Measurements from ENCODE around the gene PFKFB2.
A peak's percentile ranks its signal among the peaks of the same experiment; 100 is the strongest.

PFKFB2 gene

DNA sequence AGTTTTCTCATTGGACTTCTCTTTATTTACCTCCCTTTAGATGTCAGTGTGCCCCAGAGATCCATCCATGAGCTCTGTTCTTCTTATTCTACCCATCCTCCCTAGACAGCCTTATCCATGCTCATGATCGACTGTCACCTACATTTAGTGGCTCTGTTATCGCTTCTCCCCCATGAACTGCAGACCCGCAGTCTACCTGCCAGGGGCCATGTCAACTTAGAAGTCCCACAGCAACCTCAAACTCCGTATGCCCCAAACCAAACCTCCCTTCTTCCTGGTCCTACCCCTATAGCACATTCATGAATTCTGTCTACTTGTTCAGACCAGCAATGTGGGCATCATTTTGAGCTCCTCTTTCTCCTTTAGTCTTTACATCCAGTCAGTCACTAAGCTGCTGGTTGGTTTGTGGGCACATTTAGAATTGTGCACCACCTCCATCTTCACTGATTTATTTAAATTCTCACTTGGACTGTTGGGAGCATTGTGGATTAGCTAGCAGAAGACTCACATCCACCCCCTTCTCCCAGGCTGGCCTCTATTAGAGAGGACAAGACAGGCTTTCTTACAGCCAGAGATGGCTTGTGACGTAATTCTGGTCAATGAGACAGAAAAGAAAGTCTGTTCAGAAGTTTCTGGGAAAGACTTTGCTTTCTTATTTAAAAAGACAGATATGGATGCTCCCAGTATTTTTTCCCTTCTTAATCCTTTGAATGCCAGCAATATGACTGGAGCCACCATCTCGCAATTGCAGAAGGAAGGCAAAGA, 39.6 kb upstream of the PFKFB2 start:
- ATAC-seq (ENCODE audit: low read depth) (no peak), DNase-seq (ENCODE audit: low spot score) (no peak)
- TF ChIP-seq, protein P1, sequence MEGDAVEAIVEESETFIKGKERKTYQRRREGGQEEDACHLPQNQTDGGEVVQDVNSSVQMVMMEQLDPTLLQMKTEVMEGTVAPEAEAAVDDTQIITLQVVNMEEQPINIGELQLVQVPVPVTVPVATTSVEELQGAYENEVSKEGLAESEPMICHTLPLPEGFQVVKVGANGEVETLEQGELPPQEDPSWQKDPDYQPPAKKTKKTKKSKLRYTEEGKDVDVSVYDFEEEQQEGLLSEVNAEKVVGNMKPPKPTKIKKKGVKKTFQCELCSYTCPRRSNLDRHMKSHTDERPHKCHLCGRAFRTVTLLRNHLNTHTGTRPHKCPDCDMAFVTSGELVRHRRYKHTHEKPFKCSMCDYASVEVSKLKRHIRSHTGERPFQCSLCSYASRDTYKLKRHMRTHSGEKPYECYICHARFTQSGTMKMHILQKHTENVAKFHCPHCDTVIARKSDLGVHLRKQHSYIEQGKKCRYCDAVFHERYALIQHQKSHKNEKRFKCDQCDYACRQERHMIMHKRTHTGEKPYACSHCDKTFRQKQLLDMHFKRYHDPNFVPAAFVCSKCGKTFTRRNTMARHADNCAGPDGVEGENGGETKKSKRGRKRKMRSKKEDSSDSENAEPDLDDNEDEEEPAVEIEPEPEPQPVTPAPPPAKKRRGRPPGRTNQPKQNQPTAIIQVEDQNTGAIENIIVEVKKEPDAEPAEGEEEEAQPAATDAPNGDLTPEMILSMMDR (IDR thresholded peaks at IDR 0.05; ENCODE audit: poor library complexity, severe bottlenecking): no peak
- Histone ChIP-seq H3K9me3 (ENCODE audit: severe bottlenecking) (peaks cover 1% of the 10 kb centered on the region), H3K4me3 (ENCODE audit: severe bottlenecking) (no peak overlapping the region), H3K4me1 (ENCODE audit: insufficient read depth, poor library complexity, severe bottlenecking) (peaks cover 9% of the 10 kb centered on the region), H3K36me3 (ENCODE audit: low read depth) (no peaks in the 10 kb centered on the region), H3K27me3 (ENCODE audit: insufficient read depth, poor library complexity, severe bottlenecking) (no peaks in the 10 kb centered on the region), H3K27ac (ENCODE audit: poor library complexity, severe bottlenecking) (no peak overlapping the region)

DNA sequence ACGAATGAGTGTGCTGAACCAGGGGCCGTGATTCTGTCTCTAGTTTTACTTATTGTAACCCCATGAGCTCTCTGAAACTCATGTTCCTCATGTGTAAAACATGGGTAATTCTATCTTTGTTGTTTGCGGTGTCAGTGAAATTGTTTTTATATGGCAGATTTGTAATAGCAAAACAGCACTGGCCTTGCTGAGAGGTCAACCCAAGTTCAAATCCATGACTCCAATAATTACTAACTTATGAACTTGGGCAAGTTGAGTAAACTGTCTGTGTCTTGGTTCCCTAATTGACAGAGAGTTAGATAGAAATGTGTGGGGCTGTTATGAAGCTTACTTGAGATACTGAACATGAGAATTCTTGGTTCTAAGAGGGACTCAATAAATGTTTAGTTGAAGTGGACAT, 38.3 kb upstream of the PFKFB2 start:
- DNase-seq (ENCODE audit: low spot score) (no peak), ATAC-seq (ENCODE audit: low read depth) (no peak)
- no peaks in the 10 kb centered on the region for H3K9me3 ChIP-seq (ENCODE audit: severe bottlenecking)
- H3K27ac ChIP-seq (ENCODE audit: poor library complexity, severe bottlenecking): no peak overlapping the region
- no peaks in the 10 kb centered on the region for H3K36me3 ChIP-seq (ENCODE audit: low read depth)
- H3K4me1 ChIP-seq (ENCODE audit: insufficient read depth, poor library complexity, severe bottlenecking): peaks cover 19% of the 10 kb centered on the region
- H3K4me3 ChIP-seq (ENCODE audit: severe bottlenecking): no peak overlapping the region
- H3K27me3 ChIP-seq (ENCODE audit: insufficient read depth, poor library complexity, severe bottlenecking): no peaks in the 10 kb centered on the region
- TF ChIP-seq, protein P1 (IDR thresholded peaks at IDR 0.05; ENCODE audit: poor library complexity, severe bottlenecking): no peak

- DNase-seq (ENCODE audit: low spot score): no peak
- H3K9me3 ChIP-seq (ENCODE audit: severe bottlenecking): no peaks in the 10 kb centered on the region
- H3K4me3 ChIP-seq (ENCODE audit: severe bottlenecking): no peak overlapping the region
- H3K4me1 ChIP-seq (ENCODE audit: insufficient read depth, poor library complexity, severe bottlenecking): peaks cover 30% of the 10 kb centered on the region
- no peaks in the 10 kb centered on the region for H3K27me3 ChIP-seq (ENCODE audit: insufficient read depth, poor library complexity, severe bottlenecking)
- H3K27ac ChIP-seq (ENCODE audit: poor library complexity, severe bottlenecking): no peak overlapping the region
- H3K36me3 ChIP-seq (ENCODE audit: low read depth): peaks cover 3% of the 10 kb centered on the region
- no peak for ATAC-seq (ENCODE audit: low read depth)
- TF ChIP-seq, protein P1 (IDR thresholded peaks at IDR 0.05; ENCODE audit: poor library complexity, severe bottlenecking): no peak
These were observed 37.3 kb upstream of the PFKFB2 start for GRCh38 chr1:207015791-207016190.

DNA sequence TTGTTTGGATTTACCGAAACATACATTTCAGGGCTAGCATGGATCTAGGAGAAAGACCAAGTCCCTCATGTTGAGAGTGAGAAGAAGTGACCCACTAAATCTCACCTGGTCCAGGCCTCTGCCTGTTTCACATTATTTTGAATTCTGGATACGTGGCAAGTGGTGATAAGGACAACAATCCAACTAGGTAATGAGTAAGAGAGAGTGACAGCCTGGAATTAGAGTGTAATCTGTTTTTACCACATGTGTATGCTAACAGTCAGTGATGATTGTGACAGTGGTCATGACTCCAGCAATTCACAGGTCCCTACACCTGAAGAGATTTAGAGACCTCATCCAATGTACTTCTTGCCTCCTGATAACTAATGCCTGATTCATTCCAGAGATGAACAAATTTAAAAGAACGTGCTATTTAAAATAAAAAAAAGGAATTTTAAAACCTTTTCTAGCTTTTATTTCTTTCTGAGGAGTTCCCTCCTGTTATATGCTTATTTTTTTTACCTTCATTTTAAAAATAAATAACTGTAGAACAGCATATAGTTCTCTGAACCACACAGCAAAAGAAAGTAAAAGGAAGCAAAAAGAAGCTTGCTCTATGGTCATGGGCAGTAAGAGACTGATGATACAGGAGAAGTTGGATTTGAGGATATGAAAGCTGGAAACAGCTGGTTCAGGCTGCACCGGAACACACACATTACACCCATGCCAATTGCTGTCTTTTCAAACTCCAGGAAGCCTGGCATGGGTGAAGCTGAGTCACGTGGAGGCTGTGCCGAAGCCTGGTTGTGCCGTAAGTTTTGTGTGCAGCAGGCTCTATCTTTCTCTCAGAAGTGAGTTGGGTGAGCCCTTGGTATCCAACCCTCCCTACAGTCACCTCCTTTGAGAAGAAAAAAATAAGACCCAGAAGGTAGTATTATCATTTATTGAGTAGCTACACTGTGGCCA, 35.2 kb upstream of the PFKFB2 start:
- no peak overlapping the region for H3K4me3 ChIP-seq (ENCODE audit: severe bottlenecking)
- TF ChIP-seq, protein P1 (IDR thresholded peaks at IDR 0.05; ENCODE audit: poor library complexity, severe bottlenecking): no peak
- H3K27ac ChIP-seq (ENCODE audit: poor library complexity, severe bottlenecking): peak overlapping the region; percentile 97
- H3K27me3 ChIP-seq (ENCODE audit: insufficient read depth, poor library complexity, severe bottlenecking): no peaks in the 10 kb centered on the region
- H3K36me3 ChIP-seq (ENCODE audit: low read depth): peaks cover 24% of the 10 kb centered on the region
- no peaks in the 10 kb centered on the region for H3K9me3 ChIP-seq (ENCODE audit: severe bottlenecking)
- peaks cover 48% of the 10 kb centered on the region for H3K4me1 ChIP-seq (ENCODE audit: insufficient read depth, poor library complexity, severe bottlenecking)
- no peak for DNase-seq (ENCODE audit: low spot score)
- 0 out of 3 replicates have a peak, but pooled peaks have one; percentile 5 for ATAC-seq (ENCODE audit: low read depth)
